GM12878 (cell line): ENCODE data around the gene MXD4. TPM values are rescaled to one million over a fixed set of nuclear protein-coding genes. Genes with fewer than 3 reads are reported as not detected.

ENCODE experiments used
- ATAC-seq: fragments of 200-7000 bp; cut with Tn5 transposase; 3 replicates; pipeline ENCODE4 v1.9.1; 2020; ENCODE audit warnings: mild to moderate bottlenecking, moderate library complexity
- BruUV-seq: library from RNA; stranded (reverse); fragments of 400-500 nt; replicated peaks from 2 replicates; lab custom pipeline; 2021; lab: Mats Ljungman, UMichigan
- CTCF ChIA-PET: fragments of 300-600 bp; sonication (Branson Sonifier 250); formaldehyde crosslinking; extraction: SDS; loops from one replicate; lab custom pipeline; 2021; ENCODE audit warnings: inconsistent platforms; lab: Yijun Ruan, JAX
- POLR2A ChIA-PET: fragments of 350-600 bp; formaldehyde crosslinking; extraction: SDS; loops from one replicate; lab custom pipeline; 2021; ENCODE audit warnings: inconsistent platforms; lab: Charles Lee
- RAD21 ChIA-PET: fragments of 300-600 bp; sonication (Branson Sonifier 250); formaldehyde crosslinking; loops from one replicate; lab custom pipeline; 2023; ENCODE audit warnings: antibody characterized with exemption; ENCODE audit not compliant: unreplicated experiment; lab: Charles Lee
- SMC1A ChIA-PET: fragments of 300-600 bp; sonication (Branson Sonifier 250); formaldehyde crosslinking; loops from one replicate; lab custom pipeline; 2023; ENCODE audit not compliant: unreplicated experiment, uncharacterized antibody; lab: Charles Lee
- DNase-seq: peaks from one replicate; pipeline ENCODE4 v3.0.0-alpha.2; 2011; ENCODE audit warnings: low read depth, low spot score
- FAIRE-seq: peaks from 3 replicates; lab custom pipeline; 2011; peaks lifted over from hg19 to GRCh38; lab: Jason Lieb, UNC
- H2AFZ ChIP-seq: 2 replicates; pipeline ENCODE4 v1.6.0; 2011; ENCODE audit warnings: low read depth, low read length, control low read depth; ENCODE audit not compliant: control insufficient read depth
- H3K27ac ChIP-seq: 2 replicates; pipeline ENCODE4 v1.5.1; 2011; ENCODE audit warnings: control low read depth; ENCODE audit not compliant: control insufficient read depth, insufficient read depth
- H3K27me3 ChIP-seq, 2 experiments: replicated peaks in 1 of 2; 2 replicates each; pipeline versions ENCODE4 v1.6.0 to v1.6.1; 2011; ENCODE audit warnings: low read length in 1 of 2; ENCODE audit not compliant: control insufficient read depth in 2 of 2, insufficient read depth in 2 of 2
- H3K36me3 ChIP-seq, 2 experiments: 2 replicates each; pipeline ENCODE4 v1.5.1; 2011; ENCODE audit warnings: low read length in 1 of 2; ENCODE audit not compliant: control insufficient read depth in 2 of 2, insufficient read depth in 2 of 2
- H3K4me1 ChIP-seq: 2 replicates; pipeline ENCODE4 v1.6.1; 2011; ENCODE audit warnings: mild to moderate bottlenecking, low read length, moderate library complexity, mixed read lengths; ENCODE audit not compliant: control insufficient read depth, insufficient read depth
- H3K4me2 ChIP-seq: 2 replicates; pipeline ENCODE4 v1.6.0; 2011; ENCODE audit warnings: control low read depth; ENCODE audit not compliant: control insufficient read depth, insufficient read depth
- H3K4me3 ChIP-seq: fragments of 200-600 bp; sonication (generic); 2 replicates; pipeline ENCODE4 v1.5.1; 2016
- H3K79me2 ChIP-seq: 2 replicates; pipeline ENCODE4 v1.6.0; 2011; ENCODE audit warnings: low read length; ENCODE audit not compliant: control insufficient read depth, insufficient read depth
- H3K9ac ChIP-seq: 2 replicates; pipeline ENCODE4 v1.8.0; 2011; ENCODE audit warnings: low read length, control low read depth, mixed read lengths; ENCODE audit not compliant: control insufficient read depth, insufficient read depth
- H3K9me3 ChIP-seq: replicated peaks from 3 replicates; pipeline ENCODE4 v1.5.1; 2011; ENCODE audit warnings: mild to moderate bottlenecking, low read length; ENCODE audit not compliant: control insufficient read depth, insufficient read depth
- H4K20me1 ChIP-seq: 2 replicates; pipeline ENCODE4 v1.6.0; 2011; ENCODE audit not compliant: control insufficient read depth, insufficient read depth
- BCL11A ChIP-seq: IDR thresholded peaks from 2 replicates; pipeline ENCODE4 v1.6.1; 2011; ENCODE audit warnings: low read depth, low read length
- BHLHE40 ChIP-seq, 2 experiments: fragments of 450-650 bp in 1 of 2; IDR thresholded peaks; 2 replicates each; pipeline ENCODE4 v1.6.1; 2011 to 2017; ENCODE audit warnings: low read depth in 2 of 2, borderline replicate concordance in 1 of 2, improper control_type of control experiment in 1 of 2, low read length in 1 of 2, mild to moderate bottlenecking in 1 of 2
- RELA ChIP-seq: fragments of 450-650 bp; IDR thresholded peaks from 2 replicates; pipeline ENCODE4 v1.8.0; 2014; ENCODE audit warnings: borderline replicate concordance; ENCODE audit not compliant: partially characterized antibody
- STAT3 ChIP-seq: IDR thresholded peaks from 2 replicates; pipeline ENCODE4 v1.6.1; 2011; ENCODE audit warnings: low read depth, low read length, improper control_type of control experiment
- ZNF687 ChIP-seq: fragments of 450-650 bp; IDR thresholded peaks from 2 replicates; pipeline ENCODE4 v1.6.1; 2017; ENCODE audit warnings: mild to moderate bottlenecking, moderate library complexity
- WGBS: methylation state at CpG from one replicate; pipeline ENCODE4 v1.1.6; 2016; ENCODE audit warnings: low lambda C conversion rate; ENCODE audit not compliant: insufficient replicate concordance, insufficient coverage; ENCODE audit errors: missing lambda C conversion rate; 5-methylcytosine and 5-hydroxymethylcytosine counted together
- in situ Hi-C: fragments of 300-500 bp; cut with MboI; formaldehyde crosslinking; loops from 9 replicates; pipeline ENCODE4 v1.14.3; 2018; ENCODE audit warnings: mixed read lengths
- intact Hi-C: fragments of 100-400 bp; cut with micrococcal nuclease; formaldehyde crosslinking; loops from one replicate; pipeline ENCODE4 v1.14.2; 2022; ENCODE audit not compliant: unreplicated experiment
- polyA plus RNA-seq, 11 experiments: library from polyadenylated mRNA; depleted of rRNA in 4 of 11; unstranded in 6 of 11; stranded (reverse) in 5 of 11; fragments of >200 nt; fragmentation: Nextera tagmentation in 4 of 11; fragmentation: Illumina TruSeq in 1 of 11; extraction: Ambion mirVana in 4 of 11; extraction: Trizol in 1 of 11; gene quantifications; 1 replicate in 1 of 11; 2 replicates in 10 of 11; pipeline versions ENCODE4 v1.2.1 to v1.2.3, GENCODE V29; 2011 to 2016; ENCODE audit warnings: inconsistent platforms in 2 of 11, missing spikeins in 2 of 11, low read depth in 1 of 11
- total RNA-seq, 4 experiments: library from RNA; depleted of rRNA in 3 of 4; stranded (reverse); fragments of >200 nt in 3 of 4; fragmentation: Illumina TruSeq in 1 of 4; extraction: Trizol in 1 of 4; gene quantifications; 2 replicates each; pipeline versions ENCODE4 v1.2.1 to v1.2.3, GENCODE V29; 2013 to 2021

MXD4 gene
- total and polyA plus RNA-seq, 10 of the 15 experiments (the other 5 are each of a cell fraction or from before 2014, with no cell fraction given): 0.21 to 25.6 (median 5.2) TPM

- no peak for TF ChIP-seq ZNF687
- TF ChIP-seq RELA: no peak
Observed at GRCh38 chr4:2241003-2241402, 20.9 kb downstream of the MXD4 start (continued).

GRCh38 chr4:2236944-2237666 lies 24.8 kb downstream of the MXD4 start:
- H3K27me3 ChIP-seq: no peaks in the 10 kb centered on the region
- ATAC-seq: no peak
- no peaks in the 10 kb centered on the region for H4K20me1 ChIP-seq
- FAIRE-seq: no peak
- DNase-seq: no peak
- H3K9ac ChIP-seq: no peak overlapping the region
- RAD21 ChIA-PET: interaction anchor here (0.9 to 2.8 kb wide), 8 partner anchors 9 to 204 kb away, joined by 3 to 15 read pairs (median 3); partner anchors contain the start of gene MXD4
- H3K9me3 ChIP-seq: no peaks in the 10 kb centered on the region
- H3K27ac ChIP-seq: no peak overlapping the region
- SMC1A ChIA-PET: interaction anchor here (1.0 to 5.0 kb wide), 8 partner anchors 8 to 233 kb away, joined by 3 to 43 read pairs (median 6); partner anchors contain the start of gene MXD4
- CTCF ChIA-PET: interaction anchor here (0.7 to 4.5 kb wide), 8 partner anchors 13 to 544 kb away, joined by 3 to 52 read pairs (median 3); partner anchors contain the start of gene MXD4
- H3K4me3 ChIP-seq: no peak overlapping the region
- POLR2A ChIA-PET: interaction anchor here (0.6 to 3.8 kb wide), 6 partner anchors 11 to 245 kb away, joined by 3 to 19 read pairs (median 4); partner anchors contain the start of gene MXD4
- 0 out of 4 replicates have a peak, but pooled peaks of 1 of the 2 experiments have one; percentile 12 for TF ChIP-seq BHLHE40 (IDR thresholded peaks at IDR 0.05; ENCODE audit: borderline replicate concordance in 1 of 2, low read depth in 2 of 2, low read length in 1 of 2)
- no peak for TF ChIP-seq STAT3
- TF ChIP-seq BCL11A: no peak
- H3K36me3 ChIP-seq: peaks cover 0 to 2% of the 10 kb centered on the region in 2 experiments; a peak in 1 of 4 replicates
- BruUV-seq: no TSS peak
- WGBS: 63% methylated on average over 3 of the region's 3 CpGs
- H2AFZ ChIP-seq: no peak overlapping the region
- H3K4me2 ChIP-seq: peak overlapping the region; percentile 36; the same call in 1 of the 2 replicates
- in situ Hi-C loops (no loop called here), intact Hi-C loops (no loop called here)
- no peaks in the 10 kb centered on the region for H3K4me1 ChIP-seq
- H3K79me2 ChIP-seq: peaks cover 51% of the 10 kb centered on the region
